Stimulated activated naive CD8-positive, alpha-beta T cell treated with anti-CD3 and anti-CD28 coated beads, Interleukin-15, amount 100 ng/mL, for 72 hours (primary cell): ENCODE data around the gene DDX46.
"Not testable (repeated sequence)": the region's sequence is repeated elsewhere in the genome, so short reads cannot be mapped to it uniquely, and the experiment has no call there.

ENCODE experiments used
- ATAC-seq: fragments of 150-1000 bp; cut with Tn5 transposase; 2 replicates; pipeline ENCODE4 v1.10.0; 2021; ENCODE audit warnings: mild to moderate bottlenecking, moderate library complexity
- DNase-seq, 2 donors: peaks; one replicate each; pipeline ENCODE4 v3.0.0; 2021 to 2022
- H3K27ac Mint-ChIP-seq, 2 donors: one replicate each; pipeline ENCODE4 v1.8.0; 2022; ENCODE audit warnings: mild to moderate bottlenecking in 2 of 2, mixed read lengths in 2 of 2, moderate library complexity in 2 of 2
- H3K27me3 Mint-ChIP-seq: one replicate; pipeline ENCODE4 v1.8.0; 2022; ENCODE audit warnings: mixed read lengths
- H3K4me1 Mint-ChIP-seq: one replicate; pipeline ENCODE4 v1.8.0; 2022; ENCODE audit warnings: mild to moderate bottlenecking, mixed read lengths
- H3K4me3 Mint-ChIP-seq, 2 donors: one replicate each; pipeline ENCODE4 v1.8.0; 2022; ENCODE audit warnings: mild to moderate bottlenecking in 2 of 2, mixed read lengths in 2 of 2, moderate library complexity in 1 of 2
- H3K9me3 Mint-ChIP-seq, 2 donors: one replicate each; pipeline ENCODE4 v1.8.0; 2022; ENCODE audit warnings: mixed read lengths in 2 of 2

The DDX46 gene

DNA sequence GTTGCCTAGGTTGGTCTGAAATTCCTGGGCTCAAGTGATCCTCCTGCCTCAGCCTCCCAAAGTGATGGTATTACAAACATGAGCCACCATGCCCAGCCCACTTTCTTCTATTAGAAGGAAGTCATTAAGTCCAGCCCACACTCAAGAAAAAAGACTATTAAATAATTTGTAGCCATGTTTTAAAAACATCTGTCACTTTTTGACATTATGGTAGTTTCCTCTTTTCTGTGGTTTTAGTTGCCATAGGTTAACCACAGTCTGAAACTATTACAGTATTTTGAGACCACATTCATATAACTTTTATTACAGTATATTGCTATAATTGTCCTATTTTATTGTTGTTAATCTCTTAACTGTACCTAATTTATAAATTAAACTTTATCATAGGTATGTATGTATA, 55.2 kb downstream of the DDX46 start:
- DNase-seq (no peak), ATAC-seq (no peak)
- Mint-ChIP-seq H3K9me3 (no peaks in the 10 kb centered on the region), H3K27me3 (no peaks in the 10 kb centered on the region), H3K4me3 (no peak overlapping the region), H3K27ac (no peak overlapping the region), H3K4me1 (peaks cover 11% of the 10 kb centered on the region)

DNA sequence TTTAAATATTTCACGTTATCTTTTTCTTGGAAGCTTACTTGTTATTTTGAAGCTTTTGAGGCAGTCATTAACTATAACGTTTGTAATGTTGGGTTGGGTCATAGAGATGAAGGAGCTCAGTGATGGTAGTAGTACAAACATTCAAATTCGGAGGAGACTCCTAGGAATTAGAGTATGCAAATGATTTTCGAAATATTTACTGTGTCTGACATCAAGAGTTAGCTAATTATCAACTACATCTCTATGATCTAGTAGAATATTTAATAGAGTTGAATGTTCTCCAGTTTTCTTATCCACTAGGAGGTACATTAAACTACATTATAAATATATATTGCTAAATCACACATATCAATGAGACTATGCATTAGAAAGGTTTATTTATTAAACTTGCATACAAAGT, 58.4 kb downstream of the DDX46 start:
- Mint-ChIP-seq H3K9me3 (no peaks in the 10 kb centered on the region), H3K4me3 (no peak overlapping the region), H3K27me3 (no peaks in the 10 kb centered on the region), H3K27ac (no peak overlapping the region), H3K4me1 (peaks cover 11% of the 10 kb centered on the region)
- DNase-seq (no peak), ATAC-seq (no peak)

DNA sequence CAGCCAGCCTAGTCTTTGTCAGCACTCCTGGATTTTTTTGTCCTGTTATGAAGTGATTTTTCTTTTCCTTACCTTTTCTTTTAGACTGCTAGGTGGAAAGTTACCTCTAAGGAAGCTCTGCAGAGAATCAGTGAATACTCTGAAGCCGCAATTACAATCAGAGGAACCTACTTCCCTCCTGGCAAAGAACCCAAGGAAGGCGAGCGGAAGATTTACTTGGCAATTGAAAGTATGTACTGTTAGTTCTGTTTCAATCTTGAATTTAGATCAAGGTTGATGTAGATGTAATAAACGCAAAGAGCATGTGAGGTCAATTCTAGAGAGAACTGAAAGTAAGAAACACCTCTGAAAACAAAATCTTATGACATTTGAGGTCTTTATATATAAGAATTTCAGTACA, 60.2 kb downstream of the DDX46 start:
- Mint-ChIP-seq H3K4me3 (no peak overlapping the region), H3K27me3 (no peaks in the 10 kb centered on the region), H3K9me3 (no peaks in the 10 kb centered on the region), H3K27ac (no peak overlapping the region), H3K4me1 (peaks cover under 1% of the 10 kb centered on the region)
- ATAC-seq (no peak), DNase-seq (no peak)

DNA sequence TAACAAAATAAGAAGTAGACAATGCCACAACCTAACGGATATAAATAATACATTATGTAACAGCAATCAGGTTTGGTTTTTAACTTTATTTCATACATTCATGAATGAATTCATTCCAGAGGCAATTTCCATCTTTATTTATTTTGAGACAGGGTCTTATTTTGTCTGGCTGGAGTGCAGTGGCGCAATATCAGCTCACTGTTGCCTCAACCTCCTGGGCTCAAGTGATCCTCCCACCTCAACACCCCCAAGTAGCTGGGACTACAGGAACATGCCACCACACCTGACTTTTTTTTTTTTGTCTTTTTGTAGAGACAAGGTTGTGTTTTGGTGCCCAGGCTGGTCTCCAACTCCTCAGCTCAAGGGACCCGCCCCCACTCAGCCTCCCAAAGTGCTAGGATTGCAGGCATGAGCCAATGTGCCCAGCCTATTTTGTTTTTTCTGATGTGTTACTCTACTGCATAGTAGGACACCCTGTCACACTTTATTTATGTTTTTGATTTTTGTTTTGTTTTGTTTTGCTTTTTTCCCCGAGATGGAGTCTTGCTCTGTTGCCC, 60.9 kb downstream of the DDX46 start:
- Mint-ChIP-seq H3K27ac (no peak overlapping the region), H3K9me3 (no peaks in the 10 kb centered on the region), H3K27me3 (no peaks in the 10 kb centered on the region), H3K4me1 (no peaks in the 10 kb centered on the region), H3K4me3 (no peak overlapping the region)
- DNase-seq: no peak
- no peak for ATAC-seq

DNA sequence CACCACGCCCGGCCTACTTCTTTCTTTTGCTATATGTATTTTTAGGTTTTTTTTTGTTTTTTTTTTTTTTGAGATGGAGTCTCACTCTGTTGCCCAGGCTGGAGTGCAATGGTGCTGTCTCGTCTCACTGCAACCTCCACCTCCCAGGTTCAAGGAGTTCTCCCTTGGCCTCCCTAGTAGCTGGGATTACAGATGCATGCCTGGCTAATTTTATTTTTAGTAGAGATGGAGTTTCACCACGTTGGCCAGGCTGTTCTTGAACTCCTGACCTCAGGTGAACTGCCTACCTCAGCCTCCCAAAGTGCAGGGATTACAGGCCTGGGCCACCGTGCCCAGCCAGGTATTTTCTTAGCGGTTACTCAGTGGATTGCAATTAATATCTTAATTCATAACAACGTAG, 63.3 kb downstream of the DDX46 start:
- H3K4me3 Mint-ChIP-seq: no peak overlapping the region
- no peak for ATAC-seq

DNA sequence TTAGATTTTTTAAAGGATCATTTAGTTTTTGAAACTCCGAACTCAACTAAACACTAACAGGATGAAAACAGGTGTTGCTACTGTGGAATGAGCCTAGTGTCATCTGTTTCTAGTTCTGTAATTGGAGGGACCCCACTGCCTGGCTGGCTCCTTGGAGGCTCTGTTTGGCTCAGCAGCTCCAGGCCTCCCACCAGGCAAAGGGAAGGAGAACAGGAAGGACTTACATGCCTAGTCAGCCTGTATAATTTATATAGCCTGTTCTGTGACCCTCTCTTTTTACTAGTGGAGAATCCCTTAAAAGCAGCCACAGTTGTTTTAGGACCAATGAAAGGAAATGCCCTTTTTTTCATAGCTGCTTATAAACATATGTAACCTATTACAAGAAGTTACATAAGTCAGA, 66.1 kb downstream of the DDX46 start:
- H3K27me3 Mint-ChIP-seq: no peaks in the 10 kb centered on the region
- DNase-seq (no peak), ATAC-seq (no peak)
- H3K9me3 Mint-ChIP-seq: no peaks in the 10 kb centered on the region
- H3K27ac Mint-ChIP-seq: no peak overlapping the region
- no peaks in the 10 kb centered on the region for H3K4me1 Mint-ChIP-seq
- H3K4me3 Mint-ChIP-seq: no peak overlapping the region

More for the DNA sequence above, 63.3 kb downstream of the DDX46 start:
- no peaks in the 10 kb centered on the region for H3K27me3 Mint-ChIP-seq
- DNase-seq: no peak
- H3K4me1 Mint-ChIP-seq: no peaks in the 10 kb centered on the region
- H3K9me3 Mint-ChIP-seq: no peaks in the 10 kb centered on the region
- no peak overlapping the region for H3K27ac Mint-ChIP-seq

DNA sequence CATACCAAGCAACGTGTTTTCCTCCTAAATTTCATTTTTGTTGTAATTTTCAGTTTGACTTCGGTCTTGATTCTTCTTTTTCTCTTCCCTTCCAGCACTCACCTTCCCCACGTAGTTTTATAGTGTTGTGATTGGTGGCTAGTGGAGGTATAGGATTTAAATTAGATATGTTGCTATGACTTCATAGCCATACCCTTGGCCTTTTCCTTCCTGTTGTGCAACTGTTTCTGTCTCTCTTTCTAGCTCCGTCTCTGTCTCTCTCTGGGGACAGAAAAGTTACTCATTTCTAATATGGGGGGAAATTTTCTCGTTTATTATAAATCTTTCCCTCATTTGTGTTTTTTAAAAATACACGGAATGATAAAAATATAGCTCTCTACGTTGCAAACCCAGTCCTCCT, 66.6 kb downstream of the DDX46 start:
- Mint-ChIP-seq H3K9me3 (no peaks in the 10 kb centered on the region), H3K27me3 (no peaks in the 10 kb centered on the region), H3K4me1 (no peaks in the 10 kb centered on the region), H3K27ac (no peak overlapping the region), H3K4me3 (no peak overlapping the region)
- DNase-seq (no peak), ATAC-seq (no peak)

DNA sequence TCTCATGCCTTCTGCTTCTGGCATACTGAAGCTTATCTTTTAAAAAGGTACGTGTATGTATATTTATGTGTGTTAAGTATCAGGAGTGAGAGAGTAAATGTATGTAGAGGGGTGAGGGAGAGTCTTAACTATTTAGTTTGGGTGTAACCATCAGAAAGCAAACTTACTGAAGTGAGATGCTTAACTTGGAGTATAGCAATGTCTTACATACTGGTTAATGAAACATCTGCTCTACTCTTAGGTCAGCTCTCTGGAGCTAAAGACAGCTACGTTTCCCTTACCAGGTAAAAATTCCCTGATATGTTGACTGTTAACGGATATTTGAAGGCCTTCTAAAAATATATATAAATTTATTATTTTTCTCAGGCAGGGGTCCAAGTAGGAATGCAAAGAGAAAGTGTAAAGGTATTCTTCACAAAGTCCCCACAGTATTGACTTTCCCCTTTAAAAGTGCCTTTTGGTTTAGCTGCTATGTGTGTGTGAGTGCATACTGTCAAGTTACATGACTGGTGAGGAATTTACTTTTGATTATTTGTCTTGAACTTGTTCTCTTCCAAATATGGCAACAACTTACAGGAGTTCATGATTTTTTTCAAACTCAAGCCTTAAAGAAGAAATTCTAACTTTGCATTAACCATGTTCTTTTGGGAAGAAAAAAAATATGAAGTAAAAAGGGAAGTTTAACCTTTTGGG, 74.9 kb downstream of the DDX46 start:
- H3K4me3 Mint-ChIP-seq: no peak overlapping the region
- no peaks in the 10 kb centered on the region for H3K27me3 Mint-ChIP-seq
- DNase-seq: no peak
- H3K27ac Mint-ChIP-seq: no peak overlapping the region
- H3K4me1 Mint-ChIP-seq: no peaks in the 10 kb centered on the region
- no peaks in the 10 kb centered on the region for H3K9me3 Mint-ChIP-seq
- no peak for ATAC-seq

DNA sequence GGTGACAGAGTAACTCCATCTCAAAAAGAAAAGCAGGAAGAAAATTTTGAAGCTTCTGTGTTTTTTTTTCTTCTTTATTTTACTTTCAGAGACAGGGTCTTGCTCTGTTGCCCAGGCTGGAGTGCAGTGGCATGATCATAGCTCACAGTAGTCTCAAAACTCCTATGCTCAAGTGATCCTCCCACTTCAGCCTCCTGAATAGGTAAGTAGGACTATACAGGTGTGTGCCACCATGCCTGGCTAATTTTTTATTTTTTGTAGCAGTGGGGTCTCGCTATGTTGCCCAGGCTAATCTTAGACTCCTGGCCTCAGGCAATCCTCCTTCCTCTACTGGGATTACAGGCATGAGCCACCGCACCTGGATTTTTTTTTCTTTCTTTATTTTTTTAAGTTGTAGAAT, 77.0 kb downstream of the DDX46 start:
- no peak for DNase-seq
- no peak for ATAC-seq
- Mint-ChIP-seq H3K9me3 (no peaks in the 10 kb centered on the region), H3K27me3 (no peaks in the 10 kb centered on the region), H3K27ac (no peak overlapping the region), H3K4me1 (no peaks in the 10 kb centered on the region), H3K4me3 (no peak overlapping the region)

DNA sequence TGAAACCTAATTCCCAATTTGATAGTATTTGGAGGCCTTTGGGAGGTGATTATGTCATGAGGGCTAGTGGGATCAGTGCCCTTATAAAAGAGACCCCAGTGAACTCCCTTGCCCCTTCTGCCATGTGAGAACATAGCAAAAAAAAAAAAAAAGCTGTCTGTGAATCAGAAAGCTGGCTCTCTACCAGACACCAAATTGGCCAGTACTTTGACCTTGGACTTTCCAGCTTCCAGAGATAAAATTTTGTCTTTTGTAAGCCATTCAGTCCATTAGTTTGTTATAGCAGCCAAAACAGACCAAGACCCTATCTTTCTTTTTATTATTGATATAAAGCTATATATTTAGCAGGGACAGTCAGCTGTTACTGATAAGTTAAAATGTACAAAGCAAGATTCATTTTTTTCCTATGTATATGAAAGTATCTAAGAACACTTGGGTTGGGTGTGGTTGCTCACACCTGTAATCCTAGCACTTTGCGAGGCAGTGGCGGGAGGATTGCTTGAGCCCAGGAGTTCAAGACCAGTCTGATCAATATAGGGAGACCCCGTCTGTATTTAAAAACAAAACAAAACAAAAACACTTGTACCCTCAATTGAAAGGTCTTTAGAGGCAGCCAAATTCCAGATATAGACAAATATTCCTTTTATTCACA, 79.1 kb downstream of the DDX46 start:
- no peak for ATAC-seq
- Mint-ChIP-seq H3K9me3 (no peaks in the 10 kb centered on the region), H3K4me3 (no peak overlapping the region), H3K27ac (peak overlapping the region in 1 of 2 donors; percentile 89), H3K27me3 (no peaks in the 10 kb centered on the region), H3K4me1 (no peaks in the 10 kb centered on the region)
- DNase-seq: no peak

DNA sequence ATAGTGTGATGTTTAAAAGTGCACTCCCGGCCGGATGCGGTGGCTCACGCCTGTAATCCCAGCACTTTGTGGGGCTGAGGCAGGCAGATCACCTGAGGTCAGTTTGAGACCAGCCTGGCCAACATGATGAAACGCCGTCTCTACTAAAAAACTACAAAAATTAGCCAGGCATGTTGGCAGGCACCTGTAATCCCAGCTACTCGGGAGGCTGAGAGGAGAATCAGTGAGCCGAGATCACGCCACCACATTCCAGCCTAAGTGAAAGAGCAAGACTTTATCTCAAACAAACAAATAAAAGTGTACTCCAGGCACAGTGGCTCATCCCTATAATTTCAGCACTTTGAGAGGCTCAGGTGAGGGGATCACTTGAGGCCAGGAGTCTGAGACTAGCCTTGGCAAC, 79.8 kb downstream of the DDX46 start:
- not testable (repeated sequence) for ATAC-seq, H3K4me1 Mint-ChIP-seq, DNase-seq, H3K4me3 Mint-ChIP-seq, H3K9me3 Mint-ChIP-seq, H3K27me3 Mint-ChIP-seq
- peak overlapping the region in 1 of 2 donors; percentile 19 for H3K27ac Mint-ChIP-seq

DNA sequence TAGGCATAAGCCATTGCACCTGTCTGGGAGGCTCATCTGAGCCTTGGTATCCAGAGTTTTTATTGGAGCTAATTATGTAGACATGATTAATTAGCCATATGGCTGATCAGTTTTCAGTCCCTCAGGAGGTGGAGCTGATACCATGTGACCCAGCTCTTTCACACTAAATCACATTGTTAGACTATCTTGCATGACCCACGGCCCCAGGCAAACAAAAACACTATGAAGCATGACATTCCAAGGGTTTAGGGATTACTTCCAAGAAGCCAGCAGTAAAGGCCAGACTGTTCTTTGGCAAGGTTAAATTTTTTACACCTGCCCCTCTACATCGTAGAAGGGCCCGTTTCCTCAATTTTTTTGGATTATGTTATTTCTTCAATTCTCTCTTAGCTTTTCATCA, 82.2 kb downstream of the DDX46 start:
- Mint-ChIP-seq H3K9me3 (no peaks in the 10 kb centered on the region), H3K27ac (no peak overlapping the region), H3K27me3 (no peaks in the 10 kb centered on the region), H3K4me3 (no peak overlapping the region), H3K4me1 (peaks cover 11% of the 10 kb centered on the region)
- ATAC-seq: no peak
- no peak for DNase-seq

DNA sequence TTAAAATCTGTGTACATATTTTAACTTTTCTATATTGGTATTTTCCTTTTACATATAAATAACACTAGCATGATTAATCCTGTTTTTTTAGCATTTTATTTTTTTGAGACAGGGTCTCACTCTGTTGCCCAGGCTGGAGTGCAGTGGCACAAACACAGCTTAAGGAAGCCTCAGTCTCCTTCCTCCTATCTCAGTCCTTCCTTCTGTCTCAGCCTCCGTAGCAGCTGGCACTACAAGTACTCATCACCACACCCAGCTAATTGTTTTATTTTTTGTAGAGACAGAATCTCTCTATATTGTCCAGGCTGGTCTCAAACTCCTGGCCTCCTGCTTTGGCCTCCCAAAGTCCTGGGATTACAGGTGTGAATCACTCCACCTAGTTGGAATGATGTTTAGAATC, 85.7 kb downstream of the DDX46 start:
- H3K4me3 Mint-ChIP-seq: no peak overlapping the region
- H3K4me1 Mint-ChIP-seq: peaks cover 26% of the 10 kb centered on the region
- ATAC-seq: no peak
- H3K27me3 Mint-ChIP-seq: no peaks in the 10 kb centered on the region
- H3K9me3 Mint-ChIP-seq: no peaks in the 10 kb centered on the region
- DNase-seq: no peak
- no peak overlapping the region for H3K27ac Mint-ChIP-seq

DNA sequence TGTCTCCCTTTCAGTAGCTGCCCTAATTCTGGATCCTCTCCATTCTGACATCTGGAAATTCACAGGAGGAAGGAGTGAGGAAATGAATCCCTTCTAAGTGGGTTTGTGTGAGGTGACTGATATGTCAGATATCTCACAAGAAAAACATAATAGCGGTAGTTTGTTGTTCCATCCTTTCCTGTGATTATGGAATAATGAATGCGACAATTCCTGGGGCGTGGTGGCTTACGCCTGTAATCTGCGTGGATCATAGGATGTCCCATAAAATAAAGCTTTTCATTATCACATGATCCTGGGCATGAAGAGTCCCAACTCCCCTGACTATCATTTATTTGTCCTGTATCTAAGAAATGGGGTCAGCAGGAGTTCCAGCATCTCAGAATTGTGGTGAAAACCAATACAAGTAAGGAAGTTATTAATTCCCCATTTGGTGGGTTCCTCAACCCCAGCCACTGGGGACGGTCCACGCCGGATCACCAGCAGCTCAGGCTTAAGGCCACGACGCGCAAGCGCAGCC, 86.8 kb downstream of the DDX46 start:
- H3K4me1 Mint-ChIP-seq: peaks cover 35% of the 10 kb centered on the region
- DNase-seq: no peak
- H3K4me3 Mint-ChIP-seq: peak overlapping the region; percentile 88 to 91
- H3K27ac Mint-ChIP-seq: peak overlapping the region; percentile 97 to 99
- no peaks in the 10 kb centered on the region for H3K9me3 Mint-ChIP-seq
- no peak for ATAC-seq
- H3K27me3 Mint-ChIP-seq: no peaks in the 10 kb centered on the region

DNA sequence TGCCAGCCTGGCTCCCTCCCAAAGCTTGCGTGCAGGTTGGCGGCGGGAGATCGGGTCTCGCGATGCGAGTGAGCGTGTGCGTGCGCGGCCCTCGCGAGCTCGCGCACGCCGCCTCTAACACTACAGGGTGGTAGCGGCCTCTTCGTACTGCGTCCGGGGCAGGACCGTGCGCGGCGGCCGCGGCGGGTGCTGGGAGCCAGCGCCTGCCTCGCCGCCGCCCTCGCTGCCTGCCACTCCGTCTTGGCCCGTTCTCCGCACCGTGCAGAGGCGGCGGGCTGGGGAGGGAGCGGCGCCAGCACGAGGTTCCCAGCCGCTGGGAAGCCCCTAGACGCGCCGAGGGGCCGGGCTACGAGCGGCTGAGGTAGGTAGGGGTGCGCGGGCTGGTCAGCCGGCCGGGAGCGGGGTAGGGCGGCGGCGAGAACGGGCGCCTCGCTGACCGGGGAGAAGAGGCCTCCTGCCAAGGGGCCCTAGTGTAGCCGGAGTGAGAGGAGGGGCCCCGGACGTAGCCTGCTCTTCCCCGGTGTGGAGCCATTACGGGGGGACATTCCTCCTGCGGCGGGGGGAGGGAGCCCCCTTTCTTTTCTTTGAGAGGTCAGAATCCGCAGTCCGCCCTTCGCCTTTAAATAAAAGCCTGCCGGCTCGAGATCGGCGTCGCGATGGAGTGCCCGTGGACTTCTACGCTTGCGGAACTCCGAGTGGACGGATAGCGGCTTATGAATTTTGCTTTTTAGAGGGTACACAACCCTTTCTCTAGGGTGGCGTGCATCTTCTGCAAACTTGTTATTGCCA, 87.5 kb downstream of the DDX46 start, which contains the start of gene C5orf24:
C5orf24 (plus strand) TSS at position 117 of the 789 bp plus-strand sequence. CDS start 8,933 bp downstream, outside the sequence.
- Mint-ChIP-seq H3K4me1 (peaks cover 41% of the 10 kb centered on the region), H3K4me3 (peak within 1 kb of the TSS; percentile 88 to 91), H3K27me3 (no peaks in the 10 kb centered on the region), H3K27ac (peak within 1 kb of the TSS; percentile 97 to 99), H3K9me3 (no peaks in the 10 kb centered on the region)
- peak; percentile 97 for ATAC-seq
- DNase-seq: peak; percentile 90 to 94

DNA sequence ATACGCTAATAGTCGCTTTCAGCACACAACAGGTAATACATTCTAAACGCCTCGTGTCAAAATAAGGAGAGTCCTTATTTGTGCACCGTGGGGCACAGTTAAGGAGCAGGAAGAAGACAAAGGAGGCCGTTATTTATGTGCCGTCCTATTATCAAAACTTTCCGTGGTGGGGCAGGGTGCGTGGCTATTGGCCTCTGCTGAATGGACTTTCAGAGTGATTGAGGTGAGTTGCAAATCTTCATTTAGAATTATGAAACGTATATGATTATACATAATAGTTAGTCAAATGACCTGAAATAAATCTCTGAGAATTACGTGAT, 88.0 kb downstream of the DDX46 start:
- no peaks in the 10 kb centered on the region for H3K27me3 Mint-ChIP-seq
- ATAC-seq: peak; percentile 9
- H3K4me3 Mint-ChIP-seq: peak overlapping the region; percentile 88 to 91
- DNase-seq: no peak
- peaks cover 46% of the 10 kb centered on the region for H3K4me1 Mint-ChIP-seq
- H3K27ac Mint-ChIP-seq: peak overlapping the region; percentile 97 to 99
- H3K9me3 Mint-ChIP-seq: no peaks in the 10 kb centered on the region
